Panc1 (cell line): ENCODE results near the gene GDF10. TPM values are rescaled to one million over a fixed set of nuclear protein-coding genes. Genes with fewer than 3 reads are reported as not detected.

ENCODE experiments used
- ATAC-seq: fragments of 200-7000 bp; cut with Tn5 transposase; 2 replicates; pipeline ENCODE4 v1.9.1; 2020; ENCODE audit warnings: mild to moderate bottlenecking, moderate library complexity
- BruUV-seq: library from RNA; stranded (reverse); fragments of 400-500 nt; replicated peaks from 2 replicates; lab custom pipeline; 2021; lab: Mats Ljungman, UMichigan
- CTCF ChIA-PET: fragments of 300-600 bp; sonication (Branson Sonifier 250); formaldehyde crosslinking; loops from one replicate; lab custom pipeline; 2022; ENCODE audit warnings: antibody characterized with exemption; lab: Charles Lee
- POLR2A ChIA-PET: fragments of 300-600 bp; sonication (Branson Sonifier 250); formaldehyde crosslinking; loops from one replicate; lab custom pipeline; 2022; ENCODE audit warnings: antibody characterized with exemption; lab: Charles Lee
- DNase-seq: peaks from one replicate; pipeline ENCODE4 v3.0.0-alpha.2; 2010; ENCODE audit warnings: low read depth, low spot score
- H3K27ac ChIP-seq: 2 replicates; pipeline ENCODE4 v1.5.1; 2011; ENCODE audit warnings: mild to moderate bottlenecking, low read length, inconsistent platforms
- H3K27me3 ChIP-seq: fragments of 200-500 bp; sonication (Bioruptor generic); 2 replicates; pipeline ENCODE4 v1.6.0; 2014; ENCODE audit warnings: low read length, inconsistent platforms; ENCODE audit not compliant: control insufficient read depth, insufficient read depth
- H3K36me3 ChIP-seq: fragments of 200-500 bp; sonication (Bioruptor generic); 2 replicates; pipeline ENCODE4 v1.5.1; 2014; ENCODE audit warnings: inconsistent platforms, mild to moderate bottlenecking, low read length, moderate library complexity; ENCODE audit not compliant: control insufficient read depth, insufficient read depth
- H3K4me1 ChIP-seq: 2 replicates; pipeline ENCODE4 v1.5.1; 2011; ENCODE audit warnings: inconsistent platforms, mild to moderate bottlenecking, low read length, moderate library complexity; ENCODE audit not compliant: control insufficient read depth, insufficient read depth
- H3K4me3 ChIP-seq, 2 experiments: 2 replicates each; pipeline ENCODE4 v1.5.1; 2011 to 2012; ENCODE audit warnings: low read depth in 2 of 2, low read length in 2 of 2, mild to moderate bottlenecking in 2 of 2, inconsistent platforms in 1 of 2, moderate library complexity in 1 of 2
- H3K9me3 ChIP-seq: fragments of 200-500 bp; sonication (Bioruptor generic); 2 replicates; pipeline ENCODE4 v1.5.1; 2014; ENCODE audit warnings: low read depth, mild to moderate bottlenecking, inconsistent platforms, low read length, moderate library complexity; ENCODE audit not compliant: control insufficient read depth, insufficient read depth
- POLR2AphosphoS5 ChIP-seq: IDR thresholded peaks from 2 replicates; pipeline ENCODE4 v1.6.1; 2012; ENCODE audit warnings: mild to moderate bottlenecking, low read depth, low read length, moderate library complexity
- REST ChIP-seq, 2 experiments: IDR thresholded peaks; 2 replicates each; pipeline ENCODE4 v1.6.1; 2011 to 2012; ENCODE audit warnings: low read depth in 2 of 2, control low read depth in 1 of 2, low read length in 1 of 2, mild to moderate bottlenecking in 1 of 2, moderate library complexity in 1 of 2; ENCODE audit not compliant: insufficient read depth in 1 of 2
- SIN3A ChIP-seq: IDR thresholded peaks from 2 replicates; pipeline ENCODE4 v1.6.1; 2012; ENCODE audit warnings: low read depth, mild to moderate bottlenecking, low read length, moderate library complexity, borderline replicate concordance; ENCODE audit not compliant: insufficient read depth
- TCF7L2 ChIP-seq: IDR thresholded peaks from 2 replicates; pipeline ENCODE4 v1.6.1; 2011; ENCODE audit warnings: mild to moderate bottlenecking, low read depth, low read length, inconsistent platforms
- in situ Hi-C: cut with HindIII; loops from 2 replicates; pipeline ENCODE4 v1.10.0; 2016; ENCODE audit warnings: low sequenced_read_pairs, low pct_unique_long_range_greater_than_20kb
- intact Hi-C: fragments of 100-400 bp; cut with micrococcal nuclease; formaldehyde crosslinking; loops from one replicate; pipeline ENCODE4 v1.10.0; 2022; ENCODE audit not compliant: unreplicated experiment
- total RNA-seq: library from RNA; stranded (reverse); gene quantifications from one replicate; pipeline ENCODE4 v1.2.1, GENCODE V29; 2021; ENCODE audit not compliant: unreplicated experiment
- TF ChIP-seq, protein P1 (sequence below): fragments of 450-650 bp; IDR thresholded peaks from 2 replicates; pipeline ENCODE4 v1.5.1; 2017; ENCODE audit warnings: mild to moderate bottlenecking

GDF10 gene
- total RNA-seq, 1 experiment from 2014 or later = 1.2 TPM

GRCh38 chr10:47362199-47362598, 62.2 kb downstream of the GDF10 start:
- H3K27me3 ChIP-seq = no peaks in the 10 kb centered on the region
- BruUV-seq = no TSS peak
- in situ Hi-C loops (no loop called here), intact Hi-C loops (no loop called here)
- no peak overlapping the region for H3K27ac ChIP-seq
- ChIA-PET POLR2A (no interaction called here), CTCF (interaction anchor here (0.8 kb wide), 1 partner anchor 13 kb away, joined by 3 read pairs; no protein-coding TSS in a partner anchor)
- no peaks in the 10 kb centered on the region for H3K9me3 ChIP-seq
- no peaks in the 10 kb centered on the region for H3K36me3 ChIP-seq
- TF ChIP-seq SIN3A (no peak), TCF7L2 (no peak), REST (IDR thresholded peaks at IDR 0.05; ENCODE audit: insufficient read depth in 1 of 2, low read depth in 2 of 2, low read length in 1 of 2) (no peak), POLR2AphosphoS5 (no peak)
- TF ChIP-seq, protein P1, sequence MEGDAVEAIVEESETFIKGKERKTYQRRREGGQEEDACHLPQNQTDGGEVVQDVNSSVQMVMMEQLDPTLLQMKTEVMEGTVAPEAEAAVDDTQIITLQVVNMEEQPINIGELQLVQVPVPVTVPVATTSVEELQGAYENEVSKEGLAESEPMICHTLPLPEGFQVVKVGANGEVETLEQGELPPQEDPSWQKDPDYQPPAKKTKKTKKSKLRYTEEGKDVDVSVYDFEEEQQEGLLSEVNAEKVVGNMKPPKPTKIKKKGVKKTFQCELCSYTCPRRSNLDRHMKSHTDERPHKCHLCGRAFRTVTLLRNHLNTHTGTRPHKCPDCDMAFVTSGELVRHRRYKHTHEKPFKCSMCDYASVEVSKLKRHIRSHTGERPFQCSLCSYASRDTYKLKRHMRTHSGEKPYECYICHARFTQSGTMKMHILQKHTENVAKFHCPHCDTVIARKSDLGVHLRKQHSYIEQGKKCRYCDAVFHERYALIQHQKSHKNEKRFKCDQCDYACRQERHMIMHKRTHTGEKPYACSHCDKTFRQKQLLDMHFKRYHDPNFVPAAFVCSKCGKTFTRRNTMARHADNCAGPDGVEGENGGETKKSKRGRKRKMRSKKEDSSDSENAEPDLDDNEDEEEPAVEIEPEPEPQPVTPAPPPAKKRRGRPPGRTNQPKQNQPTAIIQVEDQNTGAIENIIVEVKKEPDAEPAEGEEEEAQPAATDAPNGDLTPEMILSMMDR = no peak
- DNase-seq = no peak
- ATAC-seq = no peak
- no peak overlapping the region for H3K4me3 ChIP-seq
- peaks cover 4% of the 10 kb centered on the region; the same call in 1 of the 2 replicates for H3K4me1 ChIP-seq

Other genes starting within 250 kb of the GDF10 start
- gene GDF2, start 22.3 kb downstream of the GDF10 start, total RNA-seq = not detected
- not detected for gene RBP3, start 48.2 kb downstream of the GDF10 start, total RNA-seq
- gene ZNF488, start 84.1 kb downstream of the GDF10 start, total RNA-seq = 11.8 TPM
- 0.72 TPM for gene ANXA8, start 183.9 kb downstream of the GDF10 start, total RNA-seq
- gene FAM25G, start 191.5 kb downstream of the GDF10 start, total RNA-seq = not detected
- gene AGAP9, start 223.4 kb downstream of the GDF10 start, total RNA-seq = 9.9 TPM